GM12873 (cell line): ENCODE data around the gene SH2D4B.

ENCODE experiments used
- TF ChIP-seq, protein P1 (sequence below): IDR thresholded peaks from 2 replicates; pipeline ENCODE4 v1.5.1; 2012; ENCODE audit warnings: low read depth, mild to moderate bottlenecking, moderate library complexity, low read length, control low read depth; ENCODE audit not compliant: insufficient read depth; ENCODE audit errors: missing control alignments

The SH2D4B gene

DNA sequence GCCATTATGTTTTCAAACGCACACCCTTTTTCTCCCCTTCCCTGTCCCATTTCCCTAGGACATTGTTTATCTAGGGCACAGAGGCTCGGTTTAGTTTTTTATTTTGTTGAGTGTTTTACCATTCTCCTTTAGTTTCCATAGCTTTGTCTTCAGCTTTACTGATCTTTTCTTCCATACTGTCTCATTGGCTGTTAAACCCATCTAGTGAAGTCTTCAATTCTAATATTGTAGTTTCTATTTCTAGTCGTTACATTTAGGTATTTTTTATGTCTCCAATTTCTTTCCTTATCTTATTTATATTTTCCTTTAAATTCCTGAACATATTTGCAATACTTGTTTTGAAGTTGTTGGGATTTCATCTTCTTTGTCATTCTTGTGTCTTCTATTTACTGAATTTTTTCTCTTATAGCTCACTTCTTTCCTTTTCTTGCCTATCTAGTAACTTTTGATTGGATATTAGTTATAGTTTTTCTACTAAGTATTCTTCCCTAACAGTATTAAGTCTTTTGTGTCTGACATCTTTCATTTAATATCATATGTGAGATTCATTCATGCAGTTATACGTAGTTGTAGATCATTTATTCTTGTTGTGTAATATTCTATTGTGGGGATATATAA lies 41.0 kb upstream of the SH2D4B start:
- TF ChIP-seq, protein P1, sequence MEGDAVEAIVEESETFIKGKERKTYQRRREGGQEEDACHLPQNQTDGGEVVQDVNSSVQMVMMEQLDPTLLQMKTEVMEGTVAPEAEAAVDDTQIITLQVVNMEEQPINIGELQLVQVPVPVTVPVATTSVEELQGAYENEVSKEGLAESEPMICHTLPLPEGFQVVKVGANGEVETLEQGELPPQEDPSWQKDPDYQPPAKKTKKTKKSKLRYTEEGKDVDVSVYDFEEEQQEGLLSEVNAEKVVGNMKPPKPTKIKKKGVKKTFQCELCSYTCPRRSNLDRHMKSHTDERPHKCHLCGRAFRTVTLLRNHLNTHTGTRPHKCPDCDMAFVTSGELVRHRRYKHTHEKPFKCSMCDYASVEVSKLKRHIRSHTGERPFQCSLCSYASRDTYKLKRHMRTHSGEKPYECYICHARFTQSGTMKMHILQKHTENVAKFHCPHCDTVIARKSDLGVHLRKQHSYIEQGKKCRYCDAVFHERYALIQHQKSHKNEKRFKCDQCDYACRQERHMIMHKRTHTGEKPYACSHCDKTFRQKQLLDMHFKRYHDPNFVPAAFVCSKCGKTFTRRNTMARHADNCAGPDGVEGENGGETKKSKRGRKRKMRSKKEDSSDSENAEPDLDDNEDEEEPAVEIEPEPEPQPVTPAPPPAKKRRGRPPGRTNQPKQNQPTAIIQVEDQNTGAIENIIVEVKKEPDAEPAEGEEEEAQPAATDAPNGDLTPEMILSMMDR = no peak

DNA sequence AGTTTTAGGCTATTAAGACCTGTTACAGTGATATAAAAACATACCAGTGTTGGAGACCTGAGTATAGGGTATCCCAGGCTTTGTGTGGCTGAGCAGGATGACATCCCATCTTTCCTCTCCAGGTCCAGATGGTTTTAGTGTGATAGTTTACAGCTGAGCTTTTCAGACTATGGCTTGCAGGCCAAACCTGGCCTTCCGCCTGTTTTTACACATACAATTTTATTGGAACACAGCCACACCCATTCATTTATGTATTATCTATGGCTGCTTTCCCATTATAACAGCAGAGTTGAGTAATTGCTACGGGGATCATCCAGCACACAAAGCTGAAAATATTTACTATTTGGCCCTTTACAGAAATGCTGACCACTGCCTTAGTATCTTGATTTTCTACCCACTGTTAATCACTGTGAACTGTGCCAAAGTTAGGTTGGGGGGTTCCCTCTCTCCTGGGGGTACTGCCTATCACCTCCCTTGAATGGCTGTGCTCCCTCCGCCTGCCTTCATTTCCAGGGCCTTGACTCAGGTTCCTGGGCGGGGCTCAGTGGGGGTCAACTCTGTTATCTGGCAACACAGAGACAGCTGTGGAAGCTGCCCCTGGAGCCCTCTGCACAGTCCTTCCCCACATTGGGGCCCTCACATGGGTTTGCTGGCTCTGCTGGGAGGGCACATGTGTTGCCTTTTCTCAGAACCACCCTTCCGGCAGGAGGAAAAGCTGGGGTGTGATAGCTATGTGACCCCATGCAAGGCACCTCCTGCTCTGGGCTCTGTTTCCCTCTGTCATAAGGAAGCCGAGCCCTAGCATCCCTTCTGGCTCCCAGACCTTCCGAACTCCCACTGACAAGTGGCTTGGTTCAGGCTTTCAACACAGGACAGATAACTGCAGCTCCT lies 40.3 kb upstream of the SH2D4B start:
- TF ChIP-seq, protein P1 = no peak

DNA sequence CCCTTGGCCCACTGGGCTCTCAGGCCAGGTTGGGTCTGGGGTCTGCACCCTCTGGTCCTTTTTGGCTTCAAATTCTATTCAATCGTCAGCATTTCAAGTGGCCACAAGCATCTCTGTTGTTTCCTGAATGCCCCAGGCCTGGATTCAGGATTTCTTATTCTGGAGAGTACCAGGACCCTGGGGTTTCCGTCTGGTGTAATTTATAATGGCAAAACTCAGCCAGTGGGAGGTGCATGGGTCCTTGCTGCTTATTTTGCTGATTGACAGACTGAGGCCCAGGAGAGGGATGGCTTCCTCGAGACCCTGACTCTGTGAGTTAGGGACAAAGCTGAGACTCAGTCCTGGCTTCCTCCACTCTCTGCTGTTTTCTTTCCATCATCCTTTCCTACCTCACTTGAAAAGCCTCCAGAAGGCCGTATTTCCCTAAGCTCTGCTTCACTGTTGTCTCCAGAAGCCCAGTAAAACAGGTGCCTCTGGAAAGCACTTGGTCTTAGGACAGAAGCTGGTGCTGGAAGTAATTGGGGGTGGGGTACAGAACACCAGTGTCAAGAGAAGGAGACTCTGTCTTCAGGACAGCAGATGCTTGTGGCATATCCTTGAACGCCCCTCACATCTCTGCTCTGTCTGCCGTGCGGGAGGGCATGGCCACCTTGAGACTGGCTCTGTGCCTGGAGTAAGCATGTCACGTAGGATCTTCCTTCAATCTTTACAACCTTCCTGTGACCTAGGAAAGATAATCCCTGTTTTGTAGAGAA lies 39.4 kb upstream of the SH2D4B start:
- TF ChIP-seq, protein P1 = no peak

DNA sequence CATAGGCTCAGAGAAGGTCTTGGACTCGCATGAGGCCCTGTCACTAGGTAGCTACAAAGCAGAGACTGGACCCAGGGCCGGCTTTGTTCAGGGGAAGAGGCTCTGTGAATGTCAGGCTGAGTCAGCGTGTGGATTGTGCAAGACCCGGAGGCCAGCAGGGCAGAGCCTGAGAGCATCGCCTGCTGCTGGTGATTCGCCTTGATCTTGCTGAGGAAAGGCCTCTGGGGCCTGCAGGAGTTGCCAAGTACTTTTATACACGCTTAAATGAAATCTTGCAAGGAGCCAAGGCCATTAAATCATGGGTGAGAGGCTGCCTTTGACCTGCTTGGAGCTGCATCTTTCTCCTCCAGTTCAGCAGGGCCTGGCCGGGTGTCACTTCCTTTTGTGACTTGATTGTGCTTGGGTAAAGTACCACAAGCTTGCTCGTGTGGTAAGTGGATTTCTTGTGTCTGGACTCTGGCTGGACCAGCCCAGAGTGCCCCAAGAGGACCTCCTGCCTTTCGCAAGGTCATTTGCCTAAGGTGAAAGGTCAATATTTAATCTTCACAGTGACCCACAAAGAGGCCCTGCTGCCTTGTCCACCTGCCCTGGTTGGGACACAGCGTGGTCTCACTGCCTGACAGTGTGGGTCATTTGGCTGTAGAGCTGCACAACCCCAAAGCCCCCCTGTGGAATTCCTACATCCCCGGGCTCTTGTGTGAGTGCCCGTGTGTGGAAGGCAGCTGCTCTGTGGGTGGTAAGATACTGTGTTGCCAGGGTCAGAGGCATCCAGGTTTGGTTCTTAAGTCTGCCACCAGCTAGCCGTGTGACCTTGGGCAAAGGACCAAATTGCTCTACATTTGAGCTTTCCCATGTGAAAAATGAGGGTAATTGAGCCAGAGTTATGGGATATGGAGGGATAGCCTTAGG lies 38.6 kb upstream of the SH2D4B start:
- TF ChIP-seq, protein P1 = no peak

DNA sequence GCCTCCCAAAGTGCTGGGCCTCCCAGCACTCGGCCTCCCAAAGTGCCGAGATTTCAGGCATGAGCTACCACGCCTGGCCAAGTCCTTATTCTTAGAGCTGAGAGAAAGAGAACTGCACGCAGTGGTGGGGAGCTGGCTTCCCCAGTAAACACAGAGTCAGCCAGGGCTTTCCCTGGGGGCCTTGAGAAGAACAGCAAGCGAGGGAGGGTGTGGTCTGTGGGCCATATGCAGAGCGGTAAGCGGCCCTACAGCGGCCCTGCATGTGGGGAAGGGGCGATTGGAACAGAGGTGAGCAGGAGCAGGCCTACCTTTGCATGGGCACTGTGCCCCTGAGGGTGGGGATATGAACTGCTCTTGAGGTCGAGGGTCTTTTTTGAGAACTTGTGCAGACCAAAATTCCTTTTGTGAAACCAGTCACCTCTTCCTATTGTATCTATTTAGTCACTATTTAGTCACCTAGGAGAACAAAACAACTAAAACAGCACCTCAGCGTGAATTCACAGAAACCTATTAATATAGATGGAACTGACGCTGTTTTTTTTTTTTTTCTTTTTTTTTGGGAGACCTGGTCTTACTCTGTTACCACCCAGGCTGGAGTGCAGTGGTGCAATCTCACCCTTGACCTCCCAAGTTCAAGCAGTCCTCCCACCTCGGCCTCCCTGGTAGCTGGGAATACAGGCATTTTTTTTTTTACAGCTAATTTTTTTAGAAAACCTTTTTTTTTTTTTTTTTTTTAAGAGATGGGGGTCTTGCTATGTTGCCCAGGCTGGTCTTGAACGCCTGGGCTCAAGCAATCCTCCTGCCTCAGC lies 36.9 kb upstream of the SH2D4B start:
- TF ChIP-seq, protein P1 = no peak

DNA sequence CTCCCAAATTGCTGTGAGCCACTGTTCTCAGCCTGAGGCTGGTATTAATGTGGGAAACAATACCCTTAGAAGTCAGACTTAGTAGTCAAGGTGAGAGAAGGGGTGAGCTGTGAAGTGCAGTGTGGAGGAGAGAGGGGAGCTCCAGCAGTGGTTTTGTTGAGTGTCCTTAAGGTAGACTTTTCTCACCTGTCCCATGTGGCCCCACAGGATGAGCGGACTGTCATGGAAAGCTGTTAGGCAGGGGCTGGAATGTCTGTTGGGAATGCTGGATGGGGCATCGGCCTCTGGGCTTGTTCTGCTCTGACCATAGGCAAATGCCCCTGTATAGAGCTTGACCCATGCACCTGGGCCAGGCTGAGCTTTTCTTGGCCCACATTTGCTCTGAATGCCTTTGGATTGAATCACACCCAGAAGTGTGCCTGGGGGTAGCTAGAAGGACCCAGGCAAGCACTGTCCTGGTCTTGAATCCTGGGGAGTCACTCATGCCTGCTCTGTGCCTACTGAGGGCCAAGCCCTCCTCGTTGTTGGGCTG lies 36.3 kb upstream of the SH2D4B start:
- TF ChIP-seq, protein P1 = no peak
